Esophagus squamous epithelium (tissue), 4 donors: ENCODE data around the gene WSCD2.

Experiments used
- POLR2A ChIP-seq, 4 donors: fragments of 450-650 bp; IDR thresholded peaks; one replicate each; pipeline ENCODE4 v1.6.1; 2017; ENCODE audit warnings: antibody characterized with exemption in 4 of 4, mild to moderate bottlenecking in 4 of 4, moderate library complexity in 3 of 4
- TF ChIP-seq, protein P1 (sequence below), 6 experiments: fragments of 450-650 bp in 4 of 6; fragments of 200-600 bp in 2 of 6; sonication (generic) in 2 of 6; IDR thresholded peaks; one replicate each; pipeline ENCODE4 v1.5.1; 2016 to 2019; ENCODE audit warnings: antibody characterized with exemption in 6 of 6, mild to moderate bottlenecking in 4 of 6, moderate library complexity in 4 of 6

- TF ChIP-seq, protein P1, sequence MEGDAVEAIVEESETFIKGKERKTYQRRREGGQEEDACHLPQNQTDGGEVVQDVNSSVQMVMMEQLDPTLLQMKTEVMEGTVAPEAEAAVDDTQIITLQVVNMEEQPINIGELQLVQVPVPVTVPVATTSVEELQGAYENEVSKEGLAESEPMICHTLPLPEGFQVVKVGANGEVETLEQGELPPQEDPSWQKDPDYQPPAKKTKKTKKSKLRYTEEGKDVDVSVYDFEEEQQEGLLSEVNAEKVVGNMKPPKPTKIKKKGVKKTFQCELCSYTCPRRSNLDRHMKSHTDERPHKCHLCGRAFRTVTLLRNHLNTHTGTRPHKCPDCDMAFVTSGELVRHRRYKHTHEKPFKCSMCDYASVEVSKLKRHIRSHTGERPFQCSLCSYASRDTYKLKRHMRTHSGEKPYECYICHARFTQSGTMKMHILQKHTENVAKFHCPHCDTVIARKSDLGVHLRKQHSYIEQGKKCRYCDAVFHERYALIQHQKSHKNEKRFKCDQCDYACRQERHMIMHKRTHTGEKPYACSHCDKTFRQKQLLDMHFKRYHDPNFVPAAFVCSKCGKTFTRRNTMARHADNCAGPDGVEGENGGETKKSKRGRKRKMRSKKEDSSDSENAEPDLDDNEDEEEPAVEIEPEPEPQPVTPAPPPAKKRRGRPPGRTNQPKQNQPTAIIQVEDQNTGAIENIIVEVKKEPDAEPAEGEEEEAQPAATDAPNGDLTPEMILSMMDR (IDR thresholded peaks at IDR 0.05): no peak
- no peak for TF ChIP-seq POLR2A (IDR thresholded peaks at IDR 0.05)
These were observed 127.9 kb downstream of the WSCD2 start for GRCh38 chr12:108257004-108257403.
